Endodermal cell (in vitro differentiated cells): ENCODE measurements around the gene NCOA5. TPM values are rescaled to one million over a fixed set of nuclear protein-coding genes. Genes with fewer than 3 reads are reported as not detected.

Experiments used
- DNase-seq: peaks from one replicate; pipeline ENCODE4 v3.0.0-alpha.2; 2017
- H3K27ac ChIP-seq: 2 replicates; pipeline ENCODE4 v1.5.1; 2013; ENCODE audit warnings: mild to moderate bottlenecking, low read depth, low read length, moderate library complexity
- H3K27me3 ChIP-seq: 2 replicates; pipeline ENCODE4 v1.6.1; 2013; ENCODE audit warnings: mild to moderate bottlenecking, low read length, moderate library complexity; ENCODE audit not compliant: insufficient read depth, control insufficient read depth, poor library complexity, severe bottlenecking
- H3K36me3 ChIP-seq: 2 replicates; pipeline ENCODE4 v1.7.0; 2013; ENCODE audit warnings: mild to moderate bottlenecking, low read length, moderate library complexity; ENCODE audit not compliant: control insufficient read depth, insufficient read depth
- H3K4me1 ChIP-seq: one replicate; pipeline ENCODE4 v1.7.0; 2013; ENCODE audit warnings: low read length; ENCODE audit not compliant: control insufficient read depth, insufficient read depth
- H3K4me3 ChIP-seq: 2 replicates; pipeline ENCODE4 v1.5.1; 2013; ENCODE audit warnings: mild to moderate bottlenecking, low read length, moderate library complexity
- H3K9ac ChIP-seq: 2 replicates; pipeline ENCODE4 v1.6.1; 2013; ENCODE audit warnings: mild to moderate bottlenecking, low read length, moderate library complexity; ENCODE audit not compliant: poor library complexity, severe bottlenecking; ENCODE audit errors: extremely low read depth
- H3K9me3 ChIP-seq: 2 replicates; pipeline ENCODE4 v1.6.1; 2013; ENCODE audit warnings: mild to moderate bottlenecking, low read length, moderate library complexity; ENCODE audit not compliant: control insufficient read depth
- H3K27ac Mint-ChIP-seq: 2 replicates; pipeline ENCODE4 v1.8.0; 2020; ENCODE audit warnings: mixed read lengths
- H3K27me3 Mint-ChIP-seq: 2 replicates; pipeline ENCODE4 v1.8.0; 2021; ENCODE audit warnings: mild to moderate bottlenecking, mixed read lengths; ENCODE audit not compliant: insufficient read depth
- H3K36me3 Mint-ChIP-seq: 2 replicates; pipeline ENCODE4 v1.8.0; 2020; ENCODE audit warnings: low read depth, mixed read lengths
- H3K4me1 Mint-ChIP-seq: 2 replicates; pipeline ENCODE4 v1.8.0; 2020; ENCODE audit warnings: mixed read lengths
- H3K4me3 Mint-ChIP-seq: 2 replicates; pipeline ENCODE4 v1.8.0; 2020; ENCODE audit warnings: mild to moderate bottlenecking, moderate library complexity, mixed read lengths
- H3K9me3 Mint-ChIP-seq: 2 replicates; pipeline ENCODE4 v1.8.0; 2020; ENCODE audit warnings: mild to moderate bottlenecking, mixed read lengths
- WGBS, 2 experiments: methylation state at CpG; one replicate each; pipeline versions ENCODE4 v1.1.5 to v1.1.7; 2013; ENCODE audit warnings: missing lambda C conversion rate in 2 of 2, mixed read lengths in 1 of 2; ENCODE audit not compliant: insufficient coverage in 1 of 2, insufficient read length in 1 of 2; 5-methylcytosine and 5-hydroxymethylcytosine counted together
- total RNA-seq, 2 donors: library from RNA; stranded (reverse); fragmentation: NEBNext Ultra II Directional in 1 of 2; extraction: Animal tissue kit (Norgen Biotek cat#: 25700) in 1 of 2; gene quantifications; 2 replicates in 1 of 2; 3 replicates in 1 of 2; pipeline ENCODE4 v1.2.1, GENCODE V29; 2021
- TF ChIP-seq, protein P1 (sequence below): fragments of 200-600 bp; sonication (generic); conservative IDR thresholded peaks from 2 replicates; pipeline ENCODE4 v1.5.0; 2021; ENCODE audit warnings: antibody characterized with exemption, mild to moderate bottlenecking

The NCOA5 gene
- total RNA-seq, 2 donors from 2014 or later = 19.3 to 28.7 TPM

DNA sequence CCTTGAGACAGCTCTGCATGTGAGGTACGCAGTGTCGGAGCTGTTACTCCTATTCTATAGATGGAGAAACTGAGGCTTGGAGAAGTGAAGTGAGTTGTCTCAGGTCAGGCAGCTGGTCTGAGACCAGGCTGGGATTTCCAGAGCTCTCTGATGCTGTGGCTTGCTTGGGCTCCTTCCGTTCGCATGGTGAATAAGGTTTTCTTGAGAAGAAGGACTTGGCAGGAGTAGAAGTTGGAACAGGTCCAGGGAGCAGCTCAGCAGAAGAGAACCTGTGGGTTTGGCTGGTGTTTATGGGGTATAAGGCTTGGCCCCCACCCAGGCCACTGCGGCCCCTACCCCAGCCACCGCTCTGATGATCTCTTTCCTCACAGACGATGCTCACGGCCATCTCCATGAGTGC, 53.4 kb downstream of the NCOA5 start:
- DNase-seq = no peak
- no peaks in the 10 kb centered on the region for H3K36me3 ChIP-seq
- TF ChIP-seq, protein P1, sequence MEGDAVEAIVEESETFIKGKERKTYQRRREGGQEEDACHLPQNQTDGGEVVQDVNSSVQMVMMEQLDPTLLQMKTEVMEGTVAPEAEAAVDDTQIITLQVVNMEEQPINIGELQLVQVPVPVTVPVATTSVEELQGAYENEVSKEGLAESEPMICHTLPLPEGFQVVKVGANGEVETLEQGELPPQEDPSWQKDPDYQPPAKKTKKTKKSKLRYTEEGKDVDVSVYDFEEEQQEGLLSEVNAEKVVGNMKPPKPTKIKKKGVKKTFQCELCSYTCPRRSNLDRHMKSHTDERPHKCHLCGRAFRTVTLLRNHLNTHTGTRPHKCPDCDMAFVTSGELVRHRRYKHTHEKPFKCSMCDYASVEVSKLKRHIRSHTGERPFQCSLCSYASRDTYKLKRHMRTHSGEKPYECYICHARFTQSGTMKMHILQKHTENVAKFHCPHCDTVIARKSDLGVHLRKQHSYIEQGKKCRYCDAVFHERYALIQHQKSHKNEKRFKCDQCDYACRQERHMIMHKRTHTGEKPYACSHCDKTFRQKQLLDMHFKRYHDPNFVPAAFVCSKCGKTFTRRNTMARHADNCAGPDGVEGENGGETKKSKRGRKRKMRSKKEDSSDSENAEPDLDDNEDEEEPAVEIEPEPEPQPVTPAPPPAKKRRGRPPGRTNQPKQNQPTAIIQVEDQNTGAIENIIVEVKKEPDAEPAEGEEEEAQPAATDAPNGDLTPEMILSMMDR = no peak
- no peak overlapping the region for H3K27ac Mint-ChIP-seq
- 85 to 95% methylated on average over 4 to 8 of the region's 8 CpGs for WGBS, 2 experiments
- no peaks in the 10 kb centered on the region for H3K9me3 Mint-ChIP-seq
- H3K4me1 ChIP-seq = peaks cover 1% of the 10 kb centered on the region
- H3K27ac ChIP-seq = no peak overlapping the region
- no peaks in the 10 kb centered on the region for H3K36me3 Mint-ChIP-seq
- no peaks in the 10 kb centered on the region for H3K4me1 Mint-ChIP-seq
- H3K9me3 ChIP-seq = no peaks in the 10 kb centered on the region
- H3K4me3 ChIP-seq = no peak overlapping the region
- H3K9ac ChIP-seq = no peak overlapping the region
- H3K4me3 Mint-ChIP-seq = no peak overlapping the region
- peaks cover 83% of the 10 kb centered on the region for H3K27me3 Mint-ChIP-seq
- peaks cover 91% of the 10 kb centered on the region for H3K27me3 ChIP-seq

DNA sequence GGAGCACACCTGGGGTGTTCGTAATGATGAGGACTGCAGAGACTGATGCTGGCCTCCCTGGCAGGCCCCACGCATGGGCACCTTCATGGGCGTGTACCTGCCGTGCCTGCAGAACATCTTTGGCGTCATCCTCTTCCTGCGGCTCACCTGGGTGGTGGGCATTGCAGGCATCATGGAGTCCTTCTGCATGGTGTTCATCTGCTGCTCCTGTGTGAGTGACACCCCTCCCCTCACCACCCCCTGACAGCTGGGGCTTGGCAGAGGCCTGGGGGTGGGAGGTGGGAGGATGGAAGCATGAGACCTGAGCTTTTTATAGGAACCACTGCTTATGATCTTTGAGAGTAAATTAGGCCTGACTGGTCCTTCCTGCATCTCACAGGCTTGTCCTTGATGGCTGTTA, 54.0 kb downstream of the NCOA5 start:
- Mint-ChIP-seq H3K36me3 (no peaks in the 10 kb centered on the region), H3K4me3 (no peak overlapping the region), H3K27ac (no peak overlapping the region), H3K4me1 (no peaks in the 10 kb centered on the region), H3K27me3 (peaks cover 83% of the 10 kb centered on the region), H3K9me3 (no peaks in the 10 kb centered on the region)
- Histone ChIP-seq H3K4me3 (no peak overlapping the region), H3K9me3 (no peaks in the 10 kb centered on the region), H3K27me3 (peaks cover 91% of the 10 kb centered on the region), H3K4me1 (peaks cover 3% of the 10 kb centered on the region), H3K36me3 (no peaks in the 10 kb centered on the region), H3K9ac (no peak overlapping the region), H3K27ac (no peak overlapping the region)
- TF ChIP-seq, protein P1 = no peak
- no peak for DNase-seq
- 79% methylated on average over 6 of the region's 6 CpGs; no CpG with 5 or more reads in 1 of the 2 experiments for whole genome bisulfite sequencing, 2 experiments

DNA sequence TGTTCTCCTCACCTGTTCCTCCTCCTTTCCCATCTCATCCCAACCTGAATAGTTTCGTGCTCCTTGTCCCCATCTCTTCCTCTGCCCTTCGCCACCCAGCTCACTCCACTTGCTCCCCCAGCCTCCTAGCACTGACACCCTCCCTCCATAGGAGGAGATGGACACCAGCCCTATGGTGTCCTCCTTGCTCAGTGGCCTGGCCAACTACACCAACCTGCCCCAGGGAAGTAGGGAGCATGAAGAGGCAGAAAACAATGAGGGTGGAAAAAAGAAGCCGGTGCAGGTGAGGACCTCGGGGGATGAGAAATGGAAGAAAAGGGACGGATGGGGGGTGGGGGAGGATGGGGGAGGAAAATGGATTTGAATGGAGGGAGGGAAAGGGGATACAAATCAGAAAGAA, 54.5 kb downstream of the NCOA5 start:
- Mint-ChIP-seq H3K27ac (no peak overlapping the region), H3K4me1 (no peaks in the 10 kb centered on the region), H3K4me3 (no peak overlapping the region), H3K9me3 (no peaks in the 10 kb centered on the region), H3K36me3 (no peaks in the 10 kb centered on the region), H3K27me3 (peaks cover 84% of the 10 kb centered on the region)
- Histone ChIP-seq H3K27ac (no peak overlapping the region), H3K4me3 (no peak overlapping the region), H3K4me1 (peaks cover 3% of the 10 kb centered on the region), H3K36me3 (no peaks in the 10 kb centered on the region), H3K9ac (no peak overlapping the region), H3K27me3 (peaks cover 91% of the 10 kb centered on the region), H3K9me3 (no peaks in the 10 kb centered on the region)
- no peak for DNase-seq
- TF ChIP-seq, protein P1 = no peak
- WGBS, 2 experiments = 83 to 93% methylated on average over 4 to 5 of the region's 5 CpGs
